H1 (cell line): ENCODE measurements around the gene CLN3. TPM values are rescaled to one million over a fixed set of nuclear protein-coding genes. Genes with fewer than 3 reads are reported as not detected.

Experiments
- CTCF ChIA-PET: fragments of 300-600 bp; sonication (Branson Sonifier 250); formaldehyde crosslinking; loops from one replicate; lab custom pipeline; 2021; ENCODE audit not compliant: partially characterized antibody; lab: Charles Lee
- POLR2A ChIA-PET: fragments of 300-600 bp; sonication (Branson Sonifier 250); formaldehyde crosslinking; loops from one replicate; lab custom pipeline; 2021; ENCODE audit warnings: inconsistent platforms; ENCODE audit not compliant: partially characterized antibody; lab: Charles Lee
- DNase-seq, 2 experiments: peaks; one replicate each; pipeline versions ENCODE4 v3.0.0 to v3.0.0-alpha.2; 2010 to 2022; ENCODE audit warnings: low spot score in 2 of 2, low read depth in 1 of 2, mixed read lengths in 1 of 2
- FAIRE-seq: peaks from 2 replicates; lab custom pipeline; 2011; peaks lifted over from hg19 to GRCh38; lab: Jason Lieb, UNC
- H2AFZ ChIP-seq: 2 replicates; pipeline ENCODE4 v1.8.1; 2012; ENCODE audit warnings: low read length, inconsistent platforms
- H2AK5ac ChIP-seq: 2 replicates; pipeline ENCODE4 v1.6.1; 2013; ENCODE audit warnings: low read depth, low read length
- H2BK120ac ChIP-seq: replicated peaks from 2 replicates; pipeline ENCODE3; 2013; ENCODE audit warnings: low read depth, low read length, inconsistent platforms
- H2BK12ac ChIP-seq: 2 replicates; pipeline ENCODE4 v1.6.1; 2013; ENCODE audit warnings: low read depth, low read length
- H2BK15ac ChIP-seq: 2 replicates; pipeline ENCODE4 v1.6.1; 2013; ENCODE audit warnings: low read length
- H2BK20ac ChIP-seq: 2 replicates; pipeline ENCODE4 v1.6.1; 2013; ENCODE audit warnings: low read length
- H2BK5ac ChIP-seq: 2 replicates; pipeline ENCODE4 v1.6.1; 2013; ENCODE audit warnings: low read depth, low read length
- H3K14ac ChIP-seq: 2 replicates; pipeline ENCODE4 v1.6.1; 2013; ENCODE audit warnings: inconsistent platforms; ENCODE audit not compliant: insufficient read length
- H3K18ac ChIP-seq: 2 replicates; pipeline ENCODE4 v1.6.1; 2013; ENCODE audit warnings: low read length; ENCODE audit errors: extremely low read depth
- H3K23ac ChIP-seq: 2 replicates; pipeline ENCODE4 v1.6.1; 2013; ENCODE audit warnings: inconsistent platforms; ENCODE audit not compliant: insufficient read length
- H3K23me2 ChIP-seq: 2 replicates; pipeline ENCODE4 v1.6.1; 2013; ENCODE audit warnings: low read depth, low read length
- H3K27ac ChIP-seq: 2 replicates; pipeline ENCODE4 v1.6.1; 2011; ENCODE audit warnings: low read depth, low read length, inconsistent platforms
- H3K27me3 ChIP-seq, 4 experiments: replicated peaks in 1 of 4; 1 replicate in 1 of 4; 2 replicates in 3 of 4; pipeline versions ENCODE4 v1.6.1 to v1.8.1; 2011 to 2013; ENCODE audit warnings: low read length in 3 of 4, mild to moderate bottlenecking in 3 of 4, inconsistent platforms in 2 of 4, mixed read lengths in 2 of 4, moderate library complexity in 1 of 4; ENCODE audit not compliant: control insufficient read depth in 3 of 4, insufficient read depth in 3 of 4; ENCODE audit errors: extremely low read depth in 1 of 4
- H3K36me3 ChIP-seq, 4 experiments: 2 replicates each; pipeline versions ENCODE4 v1.6.1 to v1.8.1; 2011 to 2013; ENCODE audit warnings: mild to moderate bottlenecking in 4 of 4, low read length in 3 of 4, moderate library complexity in 2 of 4, control low read depth in 1 of 4, inconsistent platforms in 1 of 4; ENCODE audit not compliant: insufficient read depth in 4 of 4, control insufficient read depth in 2 of 4
- H3K4ac ChIP-seq: replicated peaks from 2 replicates; pipeline ENCODE3; 2013; ENCODE audit warnings: low read length, low read depth, mixed read lengths, inconsistent platforms; ENCODE audit not compliant: insufficient read length
- H3K4me1 ChIP-seq, 4 experiments: replicated peaks in 1 of 4; 1 replicate in 1 of 4; 2 replicates in 3 of 4; pipeline versions ENCODE4 v1.6.1 to v1.8.1; 2011 to 2013; ENCODE audit warnings: low read length in 3 of 4, inconsistent platforms in 2 of 4, mixed read lengths in 1 of 4; ENCODE audit not compliant: insufficient read depth in 4 of 4, control insufficient read depth in 3 of 4
- H3K4me2 ChIP-seq, 2 experiments: 2 replicates each; pipeline versions ENCODE4 v1.6.1 to v1.8.1; 2011 to 2013; ENCODE audit warnings: low read depth in 2 of 2, low read length in 2 of 2, control low read depth in 1 of 2, inconsistent platforms in 1 of 2, mild to moderate bottlenecking in 1 of 2; ENCODE audit not compliant: insufficient read depth in 1 of 2
- H3K4me3 ChIP-seq, 4 experiments: fragments of 200-600, 300-600 bp in 1 of 4; sonication (generic), shearing (Covaris generic), sonication (Bioruptor Twin) in 1 of 4; 2 replicates each; pipeline versions ENCODE4 v1.5.1 to v1.8.1; 2011 to 2016; ENCODE audit warnings: low read length in 4 of 4, low read depth in 3 of 4, control low read depth in 2 of 4, inconsistent platforms in 2 of 4, mild to moderate bottlenecking in 2 of 4, mixed read lengths in 1 of 4, moderate library complexity in 1 of 4; ENCODE audit not compliant: insufficient read depth in 2 of 4; ENCODE audit errors: extremely low read depth in 1 of 4
- H3K56ac ChIP-seq: replicated peaks from 2 replicates; pipeline ENCODE3; 2013; ENCODE audit warnings: low read depth, mild to moderate bottlenecking, mixed read lengths, low read length, inconsistent platforms; ENCODE audit not compliant: insufficient read length
- H3K79me1 ChIP-seq: 2 replicates; pipeline ENCODE4 v1.6.1; 2013; ENCODE audit warnings: low read depth, low read length, control low read depth
- H3K79me2 ChIP-seq, 2 experiments: 2 replicates each; pipeline versions ENCODE4 v1.6.1 to v1.8.1; 2012 to 2013; ENCODE audit warnings: low read length in 2 of 2, mild to moderate bottlenecking in 2 of 2, inconsistent platforms in 1 of 2; ENCODE audit not compliant: insufficient read depth in 2 of 2, control insufficient read depth in 1 of 2
- H3K9ac ChIP-seq, 4 experiments: replicated peaks in 1 of 4; 1 replicate in 1 of 4; 2 replicates in 3 of 4; pipeline versions ENCODE4 v1.6.1 to v1.8.1; 2011 to 2013; ENCODE audit warnings: low read depth in 3 of 4, low read length in 3 of 4, control low read depth in 2 of 4, mild to moderate bottlenecking in 2 of 4, moderate library complexity in 2 of 4, inconsistent platforms in 1 of 4; ENCODE audit errors: extremely low read depth in 1 of 4
- H3K9me3 ChIP-seq, 2 experiments: 2 replicates each; pipeline versions ENCODE4 v1.6.1 to v1.8.1; 2012 to 2013; ENCODE audit warnings: mild to moderate bottlenecking in 2 of 2, moderate library complexity in 2 of 2, control low read depth in 1 of 2, inconsistent platforms in 1 of 2, low read depth in 1 of 2, low read length in 1 of 2, mixed read lengths in 1 of 2; ENCODE audit not compliant: insufficient read depth in 2 of 2
- H4K20me1 ChIP-seq, 2 experiments: replicated peaks in 1 of 2; 2 replicates each; pipeline versions ENCODE3 to v1.8.1; 2011 to 2013; ENCODE audit warnings: inconsistent platforms in 2 of 2, low read length in 2 of 2, mild to moderate bottlenecking in 1 of 2; ENCODE audit not compliant: insufficient read depth in 2 of 2, control insufficient read depth in 1 of 2
- H4K5ac ChIP-seq: 2 replicates; pipeline ENCODE4 v1.6.1; 2013; ENCODE audit warnings: low read length, low read depth, mixed read lengths, inconsistent platforms; ENCODE audit not compliant: insufficient read length
- H4K8ac ChIP-seq: 2 replicates; pipeline ENCODE4 v1.8.0; 2013; ENCODE audit warnings: mild to moderate bottlenecking, moderate library complexity, low read length, inconsistent platforms; ENCODE audit not compliant: insufficient read depth; ENCODE audit errors: extremely low read depth
- H4K91ac ChIP-seq: replicated peaks from 2 replicates; pipeline ENCODE3; 2013; ENCODE audit warnings: low read length, mixed read lengths, inconsistent platforms; ENCODE audit not compliant: insufficient read length
- BACH1 ChIP-seq: IDR thresholded peaks from 2 replicates; pipeline ENCODE4 v1.6.1; 2012; ENCODE audit warnings: low read length, improper control_type of control experiment
- CEBPB ChIP-seq: IDR thresholded peaks from 2 replicates; pipeline ENCODE4 v1.6.1; 2012; ENCODE audit warnings: low read depth, low read length
- EGR1 ChIP-seq: IDR thresholded peaks from 2 replicates; pipeline ENCODE4 v1.6.1; 2011; ENCODE audit warnings: low read depth, low read length, borderline replicate concordance
- KDM4A ChIP-seq: IDR thresholded peaks from one replicate; pipeline ENCODE4 v1.7.1; 2012; ENCODE audit warnings: low read depth, mild to moderate bottlenecking, moderate library complexity, low read length, inconsistent platforms; ENCODE audit not compliant: severe bottlenecking
- SIN3A ChIP-seq, 2 experiments: IDR thresholded peaks in 1 of 2; conservative IDR thresholded peaks in 1 of 2; 2 replicates each; pipeline ENCODE4 v1.6.1; 2011 to 2012; ENCODE audit warnings: low read length in 2 of 2, improper control_type of control experiment in 1 of 2, low read depth in 1 of 2, mild to moderate bottlenecking in 1 of 2
- SIX5 ChIP-seq: IDR thresholded peaks from 2 replicates; pipeline ENCODE4 v1.6.1; 2011; ENCODE audit warnings: mild to moderate bottlenecking, low read depth, low read length
- TAF7 ChIP-seq: optimal IDR thresholded peaks from 2 replicates; pipeline ENCODE3; 2011; ENCODE audit warnings: low read depth, mild to moderate bottlenecking, inconsistent platforms, low read length, moderate library complexity, borderline replicate concordance
- YY1 ChIP-seq: IDR thresholded peaks from 2 replicates; pipeline ENCODE4 v1.6.1; 2011; ENCODE audit warnings: low read depth, mild to moderate bottlenecking, low read length
- ZNF274 ChIP-seq: IDR thresholded peaks from 2 replicates; pipeline ENCODE4 v1.7.0; 2012; ENCODE audit warnings: low read length, borderline replicate concordance; ENCODE audit errors: extremely low read depth
- WGBS, 2 experiments: shearing (Covaris generic) in 1 of 2; methylation state at CpG; one replicate each; pipeline versions ENCODE4 v1.1.6 to v1.1.7; 2013 to 2015; ENCODE audit warnings: low lambda C conversion rate in 2 of 2, mixed read lengths in 2 of 2, inconsistent platforms in 1 of 2, low coverage in 1 of 2, missing lambda C conversion rate in 1 of 2; ENCODE audit not compliant: insufficient replicate concordance in 2 of 2, insufficient coverage in 1 of 2, insufficient read length in 1 of 2; ENCODE audit errors: extremely low coverage in 1 of 2, missing lambda C conversion rate in 1 of 2; 5-methylcytosine and 5-hydroxymethylcytosine counted together
- polyA plus RNA-seq, 7 experiments: library from polyadenylated mRNA; depleted of rRNA in 3 of 7; stranded (reverse) in 5 of 7; unstranded in 2 of 7; fragments of >200 nt in 5 of 7; fragments of 200-250 nt in 2 of 7; gene quantifications; 1 replicate in 5 of 7; 2 replicates in 1 of 7; 4 replicates in 1 of 7; pipeline versions ENCODE4 v1.2.1 to v1.2.3, GENCODE V29; 2011 to 2013; ENCODE audit warnings: missing spikeins in 2 of 7, mixed read lengths in 2 of 7
- total RNA-seq: library from RNA; stranded (reverse); fragmentation: NEBNext Ultra II Directional; extraction: Animal tissue kit (Norgen Biotek cat#: 25700); gene quantifications from 2 replicates; pipeline ENCODE4 v1.2.1, GENCODE V29; 2021

CLN3 gene
- total and polyA plus RNA-seq, 2 of the 8 experiments (the other 6 are each of a cell fraction or from before 2014, with no cell fraction given), result 22.9 to 44.3 TPM

DNA sequence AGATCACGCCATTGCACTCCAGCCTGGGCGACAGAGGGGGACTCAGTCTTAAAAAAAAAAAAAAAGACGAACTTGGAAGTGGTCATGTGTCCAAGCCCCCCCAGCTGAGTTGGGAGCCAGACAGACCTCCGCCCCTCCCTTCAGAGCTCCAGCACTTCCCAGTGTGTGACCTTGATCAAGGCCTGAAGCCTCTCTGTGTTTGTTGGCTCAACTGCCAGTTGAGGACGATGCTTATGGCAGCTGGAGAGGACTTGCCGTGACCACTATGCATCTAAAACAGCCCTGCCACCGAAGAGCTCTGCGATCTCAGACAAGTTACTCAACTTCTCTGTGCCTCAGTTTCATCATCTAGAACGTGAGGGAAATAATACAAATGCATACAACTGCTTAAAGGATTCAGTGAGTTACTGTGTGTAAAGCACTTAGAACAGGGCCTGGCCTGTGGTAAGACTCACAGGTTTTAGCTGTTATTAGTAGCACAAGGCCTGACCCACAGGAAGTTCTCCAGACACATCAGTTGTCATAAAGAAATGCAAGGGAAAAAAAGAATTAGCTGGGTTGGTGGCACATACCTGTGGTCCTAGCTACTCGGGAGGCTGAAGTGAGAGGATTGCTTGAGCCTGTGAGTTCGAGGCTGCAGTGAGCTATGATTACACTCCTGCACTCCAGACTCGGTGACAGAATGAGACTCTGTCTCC, 21.8 kb upstream of the CLN3 start:
- Histone ChIP-seq H3K23me2 (no peaks in the 10 kb centered on the region), H3K9me3 (no peaks in the 10 kb centered on the region), H2BK5ac (no peak overlapping the region), H4K91ac (no peak overlapping the region), H4K5ac (no peak overlapping the region), H3K4me1 (no peaks in the 10 kb centered on the region), H2BK15ac (no peak overlapping the region), H3K27ac (no peak overlapping the region), H3K23ac (no peak overlapping the region), H3K18ac (no peak overlapping the region), H3K9ac (no peak overlapping the region), H3K27me3 (no peaks in the 10 kb centered on the region), H3K79me1 (no peaks in the 10 kb centered on the region), H3K14ac (no peak overlapping the region), H3K4me2 (no peak overlapping the region), H3K4me3 (no peak overlapping the region), H2AK5ac (no peak overlapping the region), H4K8ac (no peak overlapping the region), H2BK12ac (no peak overlapping the region), H2BK20ac (no peak overlapping the region), H3K4ac (no peak overlapping the region), H2AFZ (no peak overlapping the region), H2BK120ac (no peak overlapping the region), H3K36me3 (no peaks in the 10 kb centered on the region), H3K56ac (no peak overlapping the region), H4K20me1 (no peaks in the 10 kb centered on the region), H3K79me2 (no peaks in the 10 kb centered on the region)
- TF ChIP-seq SIN3A (conservative IDR thresholded peaks at IDR 0.05 in 1 of 2, IDR thresholded peaks at IDR 0.05 in 1 of 2; ENCODE audit: low read depth in 1 of 2, low read length in 2 of 2) (no peak), CEBPB (no peak), TAF7 (no peak), BACH1 (no peak), YY1 (no peak), EGR1 (no peak), ZNF274 (no peak), KDM4A (no peak), SIX5 (no peak)
- DNase-seq (no peak), FAIRE-seq (no peak)
- WGBS, 2 experiments, result 88% methylated on average over 7 of the region's 12 CpGs; no CpG with 5 or more reads in 1 of the 2 experiments
- ChIA-PET CTCF (interaction anchor here (0.8 to 1.2 kb wide), 2 partner anchors 23 to 102 kb away, joined by 3 read pairs; no protein-coding TSS in a partner anchor), POLR2A (no interaction called here)
